SU-DHL-6 (cell line): ENCODE results near the gene RTL5.

Experiments used
- H2AFZ ChIP-seq: fragments of 200-600 bp; sonication (generic); 2 replicates; pipeline ENCODE4 v1.6.1; 2014; ENCODE audit warnings: low read depth, mild to moderate bottlenecking, moderate library complexity, mixed read lengths, antibody characterized with exemption, low read length; ENCODE audit not compliant: severe bottlenecking
- H3F3A ChIP-seq: fragments of 200-600 bp; shearing (Covaris generic); 2 replicates; pipeline ENCODE4 v1.6.0; 2016; ENCODE audit warnings: antibody characterized with exemption, mild to moderate bottlenecking; ENCODE audit not compliant: insufficient read depth
- H3K27ac ChIP-seq: fragments of 200-600 bp; sonication (generic); 2 replicates; pipeline ENCODE4 v1.5.1; 2016; ENCODE audit warnings: low read depth, mild to moderate bottlenecking, low read length, moderate library complexity, mixed read lengths
- H3K27me3 ChIP-seq: fragments of 200-600 bp; sonication (generic), shearing (Covaris generic); 2 replicates; pipeline ENCODE4 v1.6.0; 2014; ENCODE audit warnings: mild to moderate bottlenecking, low read length
- H3K36me3 ChIP-seq: fragments of 200-600 bp; sonication (generic); 2 replicates; pipeline ENCODE4 v1.6.1; 2014; ENCODE audit warnings: mild to moderate bottlenecking, low read length, mixed read lengths
- H3K4me2 ChIP-seq: fragments of 300-600, 200-600 bp; shearing (Covaris generic), sonication (generic); 2 replicates; pipeline ENCODE4 v1.6.0; 2014; ENCODE audit warnings: low read length, low read depth, mild to moderate bottlenecking; ENCODE audit not compliant: poor library complexity, severe bottlenecking
- H3K4me3 ChIP-seq: fragments of 200-600 bp; sonication (generic); 2 replicates; pipeline ENCODE4 v1.5.1; 2014; ENCODE audit warnings: antibody characterized with exemption, low read length, mild to moderate bottlenecking, mixed read lengths; ENCODE audit not compliant: insufficient read depth, poor library complexity, severe bottlenecking
- H3K79me2 ChIP-seq: fragments of 200-600 bp; sonication (generic); 2 replicates; pipeline ENCODE4 v1.6.1; 2014; ENCODE audit warnings: mild to moderate bottlenecking, low read length, moderate library complexity; ENCODE audit not compliant: insufficient read depth
- H3K9ac ChIP-seq: fragments of 200-600 bp; sonication (generic); 2 replicates; pipeline ENCODE4 v1.7.0; 2014; ENCODE audit warnings: mild to moderate bottlenecking, low read length
- H3K9me2 ChIP-seq: fragments of 200-600 bp; sonication (generic); replicated peaks from 2 replicates; pipeline ENCODE4 v1.6.1; 2014; ENCODE audit warnings: low read length; ENCODE audit not compliant: insufficient read depth
- H3K9me3 ChIP-seq: fragments of 200-600 bp; sonication (generic); 2 replicates; pipeline ENCODE4 v1.6.1; 2014; ENCODE audit warnings: low read length, mixed read lengths; ENCODE audit not compliant: insufficient read depth
- H4K20me1 ChIP-seq: fragments of 200-600 bp; sonication (generic); 2 replicates; pipeline ENCODE4 v1.6.1; 2014; ENCODE audit warnings: low read depth, mild to moderate bottlenecking, antibody characterized with exemption, low read length, moderate library complexity, mixed read lengths
- CTCF ChIP-seq: fragments of 200-600 bp; sonication (generic); IDR thresholded peaks from one replicate; pipeline ENCODE4 v1.5.1; 2017; ENCODE audit warnings: antibody characterized with exemption, mild to moderate bottlenecking, low read length, moderate library complexity; ENCODE audit not compliant: insufficient read depth, poor library complexity, severe bottlenecking
- EZH2phosphoT487 ChIP-seq: fragments of 200-600 bp; sonication (generic), shearing (Covaris generic); conservative IDR thresholded peaks from 2 replicates; pipeline ENCODE4 v1.6.1; 2018; ENCODE audit warnings: mild to moderate bottlenecking, antibody characterized with exemption, low read length, moderate library complexity, mixed read lengths

The RTL5 gene

GRCh38 chrX:72086995-72087394 lies 44.7 kb downstream of the RTL5 start:
- Histone ChIP-seq H3K9me3 (no peaks in the 10 kb centered on the region), H4K20me1 (no peaks in the 10 kb centered on the region), H3K36me3 (no peaks in the 10 kb centered on the region), H3F3A (no peaks in the 10 kb centered on the region), H3K9me2 (no peaks in the 10 kb centered on the region), H3K4me2 (no peak overlapping the region), H3K79me2 (no peaks in the 10 kb centered on the region), H2AFZ (no peak overlapping the region), H3K27me3 (no peaks in the 10 kb centered on the region), H3K4me3 (no peak overlapping the region), H3K27ac (no peak overlapping the region), H3K9ac (no peak overlapping the region)
- TF ChIP-seq EZH2phosphoT487 (no peak), CTCF (no peak)

- no peaks in the 10 kb centered on the region for H3F3A ChIP-seq
- no peaks in the 10 kb centered on the region for H3K9me3 ChIP-seq
- H4K20me1 ChIP-seq = no peaks in the 10 kb centered on the region
- no peaks in the 10 kb centered on the region for H3K9me2 ChIP-seq
- TF ChIP-seq EZH2phosphoT487 = no peak
- TF ChIP-seq CTCF = no peak
- no peaks in the 10 kb centered on the region for H3K79me2 ChIP-seq
- no peaks in the 10 kb centered on the region for H3K27me3 ChIP-seq
- no peak overlapping the region for H3K9ac ChIP-seq
- no peak overlapping the region for H3K27ac ChIP-seq
- H2AFZ ChIP-seq = no peak overlapping the region
- H3K4me3 ChIP-seq = no peak overlapping the region
- no peak overlapping the region for H3K4me2 ChIP-seq
- no peaks in the 10 kb centered on the region for H3K36me3 ChIP-seq
Observed at GRCh38 chrX:72084114-72084513, 47.6 kb downstream of the RTL5 start.

GRCh38 chrX:72083291-72083690 lies 48.4 kb downstream of the RTL5 start:
- no peaks in the 10 kb centered on the region for H3K79me2 ChIP-seq

More at GRCh38 chrX:72083291-72083690, 48.4 kb downstream of the RTL5 start:
- Histone ChIP-seq H3K36me3 (no peaks in the 10 kb centered on the region), H2AFZ (no peak overlapping the region), H3K9ac (no peak overlapping the region), H3K9me3 (no peaks in the 10 kb centered on the region), H3K4me2 (no peak overlapping the region), H3K9me2 (no peaks in the 10 kb centered on the region), H3F3A (no peaks in the 10 kb centered on the region), H3K27ac (no peak overlapping the region), H4K20me1 (no peaks in the 10 kb centered on the region), H3K27me3 (no peaks in the 10 kb centered on the region), H3K4me3 (no peak overlapping the region)
- TF ChIP-seq EZH2phosphoT487 (no peak), CTCF (no peak)
